ENCODE results near the gene GPC5. TPM values are rescaled to one million over a fixed set of nuclear protein-coding genes. Genes with fewer than 3 reads are reported as not detected.
"Not testable (repeated sequence)": the region's sequence is repeated elsewhere in the genome, so short reads cannot be mapped to it uniquely, and the experiment has no call there.

The GPC5 gene
- polyA plus RNA-seq, 2 donors: not detected

GRCh38 chr13:92682832-92683517, 1284.6 kb downstream of the GPC5 start:
- WGBS, 2 donors: 64 to 67% methylated on average over 5 of the region's 5 CpGs

GRCh38 chr13:92694047-92694446, 1295.6 kb downstream of the GPC5 start:
- no peak overlapping the region for H3K4me3 ChIP-seq (ENCODE audit: low read depth in 1 of 2, low read length in 2 of 2)
- H3K9me3 ChIP-seq (ENCODE audit: control insufficient read depth in 2 of 2, insufficient read depth in 1 of 2, low read depth in 1 of 2, low read length in 1 of 2): peaks cover 0 to 3% of the 10 kb centered on the region in 2 donors
- H3K27me3 ChIP-seq (ENCODE audit: control insufficient read depth in 1 of 2, insufficient read depth in 2 of 2, low read length in 2 of 2): no peaks in the 10 kb centered on the region
- no peaks in the 10 kb centered on the region for H3K4me1 ChIP-seq (ENCODE audit: control insufficient read depth in 2 of 2, insufficient read depth in 2 of 2, low read length in 1 of 2)
- H3K36me3 ChIP-seq (ENCODE audit: control insufficient read depth in 2 of 2, insufficient read depth in 2 of 2, low read length in 1 of 2): no peaks in the 10 kb centered on the region
- no peak overlapping the region for H3K27ac ChIP-seq (ENCODE audit: low read depth in 2 of 2, low read length in 1 of 2)

More at GRCh38 chr13:92682832-92683517, 1284.6 kb downstream of the GPC5 start:
- Histone ChIP-seq H3K27ac (ENCODE audit: low read depth in 2 of 2, low read length in 1 of 2) (no peak overlapping the region), H3K36me3 (ENCODE audit: control insufficient read depth in 2 of 2, insufficient read depth in 2 of 2, low read length in 1 of 2) (no peaks in the 10 kb centered on the region), H3K27me3 (ENCODE audit: control insufficient read depth in 1 of 2, insufficient read depth in 2 of 2, low read length in 2 of 2) (no peaks in the 10 kb centered on the region), H3K9me3 (ENCODE audit: control insufficient read depth in 2 of 2, insufficient read depth in 1 of 2, low read depth in 1 of 2, low read length in 1 of 2) (no peaks in the 10 kb centered on the region), H3K4me3 (ENCODE audit: low read depth in 1 of 2, low read length in 2 of 2) (no peak overlapping the region), H3K4me1 (ENCODE audit: control insufficient read depth in 2 of 2, insufficient read depth in 2 of 2, low read length in 1 of 2) (no peaks in the 10 kb centered on the region)

- H3K9me3 ChIP-seq (ENCODE audit: control insufficient read depth in 2 of 2, insufficient read depth in 1 of 2, low read depth in 1 of 2, low read length in 1 of 2); H3K4me1 ChIP-seq (ENCODE audit: control insufficient read depth in 2 of 2, insufficient read depth in 2 of 2, low read length in 1 of 2); H3K4me3 ChIP-seq (ENCODE audit: low read depth in 1 of 2, low read length in 2 of 2); H3K36me3 ChIP-seq (ENCODE audit: control insufficient read depth in 2 of 2, insufficient read depth in 2 of 2, low read length in 1 of 2); H3K27ac ChIP-seq (ENCODE audit: low read depth in 2 of 2, low read length in 1 of 2); H3K27me3 ChIP-seq (ENCODE audit: control insufficient read depth in 1 of 2, insufficient read depth in 2 of 2, low read length in 2 of 2): not testable (repeated sequence)
- WGBS, 2 donors: 83 to 87% methylated on average over 4 of the region's 4 CpGs
Measured at GRCh38 chr13:92695827-92696226, 1297.4 kb downstream of the GPC5 start.

GRCh38 chr13:92716749-92717148, 1318.3 kb downstream of the GPC5 start:
- no peaks in the 10 kb centered on the region for H3K4me1 ChIP-seq (ENCODE audit: control insufficient read depth in 2 of 2, insufficient read depth in 2 of 2, low read length in 1 of 2)
- H3K9me3 ChIP-seq (ENCODE audit: control insufficient read depth in 2 of 2, insufficient read depth in 1 of 2, low read depth in 1 of 2, low read length in 1 of 2): no peaks in the 10 kb centered on the region
- no peaks in the 10 kb centered on the region for H3K27me3 ChIP-seq (ENCODE audit: control insufficient read depth in 1 of 2, insufficient read depth in 2 of 2, low read length in 2 of 2)
- 48 to 65% methylated on average over 6 of the region's 6 CpGs for WGBS, 2 donors
- no peak overlapping the region for H3K4me3 ChIP-seq (ENCODE audit: low read depth in 1 of 2, low read length in 2 of 2)
- H3K27ac ChIP-seq (ENCODE audit: low read depth in 2 of 2, low read length in 1 of 2): no peak overlapping the region
- H3K36me3 ChIP-seq (ENCODE audit: control insufficient read depth in 2 of 2, insufficient read depth in 2 of 2, low read length in 1 of 2): no peaks in the 10 kb centered on the region

- Histone ChIP-seq H3K36me3 (ENCODE audit: control insufficient read depth in 2 of 2, insufficient read depth in 2 of 2, low read length in 1 of 2) (no peaks in the 10 kb centered on the region), H3K9me3 (ENCODE audit: control insufficient read depth in 2 of 2, insufficient read depth in 1 of 2, low read depth in 1 of 2, low read length in 1 of 2) (no peaks in the 10 kb centered on the region), H3K4me3 (ENCODE audit: low read depth in 1 of 2, low read length in 2 of 2) (no peak overlapping the region), H3K4me1 (ENCODE audit: control insufficient read depth in 2 of 2, insufficient read depth in 2 of 2, low read length in 1 of 2) (no peaks in the 10 kb centered on the region), H3K27me3 (ENCODE audit: control insufficient read depth in 1 of 2, insufficient read depth in 2 of 2, low read length in 2 of 2) (no peaks in the 10 kb centered on the region), H3K27ac (ENCODE audit: low read depth in 2 of 2, low read length in 1 of 2) (no peak overlapping the region)
- 91 to 97% methylated on average over 2 of the region's 2 CpGs for WGBS, 2 donors
Measured at GRCh38 chr13:92717857-92718256, 1319.4 kb downstream of the GPC5 start.

GRCh38 chr13:92719868-92720267, 1321.4 kb downstream of the GPC5 start:
- Histone ChIP-seq H3K4me3 (ENCODE audit: low read depth in 1 of 2, low read length in 2 of 2) (no peak overlapping the region), H3K27me3 (ENCODE audit: control insufficient read depth in 1 of 2, insufficient read depth in 2 of 2, low read length in 2 of 2) (no peaks in the 10 kb centered on the region), H3K4me1 (ENCODE audit: control insufficient read depth in 2 of 2, insufficient read depth in 2 of 2, low read length in 1 of 2) (no peaks in the 10 kb centered on the region), H3K27ac (ENCODE audit: low read depth in 2 of 2, low read length in 1 of 2) (no peak overlapping the region), H3K36me3 (ENCODE audit: control insufficient read depth in 2 of 2, insufficient read depth in 2 of 2, low read length in 1 of 2) (no peaks in the 10 kb centered on the region), H3K9me3 (ENCODE audit: control insufficient read depth in 2 of 2, insufficient read depth in 1 of 2, low read depth in 1 of 2, low read length in 1 of 2) (no peaks in the 10 kb centered on the region)

- no peak overlapping the region for H3K27ac ChIP-seq (ENCODE audit: low read depth in 2 of 2, low read length in 1 of 2)
- no peaks in the 10 kb centered on the region for H3K27me3 ChIP-seq (ENCODE audit: control insufficient read depth in 1 of 2, insufficient read depth in 2 of 2, low read length in 2 of 2)
- no peaks in the 10 kb centered on the region for H3K4me1 ChIP-seq (ENCODE audit: control insufficient read depth in 2 of 2, insufficient read depth in 2 of 2, low read length in 1 of 2)
Measured at GRCh38 chr13:92721620-92722019, 1323.2 kb downstream of the GPC5 start.

GRCh38 chr13:92727118-92727517, 1328.7 kb downstream of the GPC5 start:
- no peaks in the 10 kb centered on the region for H3K27me3 ChIP-seq (ENCODE audit: control insufficient read depth in 1 of 2, insufficient read depth in 2 of 2, low read length in 2 of 2)
- 62 to 72% methylated on average over 3 of the region's 3 CpGs for WGBS, 2 donors
- H3K9me3 ChIP-seq (ENCODE audit: control insufficient read depth in 2 of 2, insufficient read depth in 1 of 2, low read depth in 1 of 2, low read length in 1 of 2): no peaks in the 10 kb centered on the region
- no peaks in the 10 kb centered on the region for H3K36me3 ChIP-seq (ENCODE audit: control insufficient read depth in 2 of 2, insufficient read depth in 2 of 2, low read length in 1 of 2)
- no peaks in the 10 kb centered on the region for H3K4me1 ChIP-seq (ENCODE audit: control insufficient read depth in 2 of 2, insufficient read depth in 2 of 2, low read length in 1 of 2)
- no peak overlapping the region for H3K27ac ChIP-seq (ENCODE audit: low read depth in 2 of 2, low read length in 1 of 2)
- H3K4me3 ChIP-seq (ENCODE audit: low read depth in 1 of 2, low read length in 2 of 2): no peak overlapping the region

More at GRCh38 chr13:92721620-92722019, 1323.2 kb downstream of the GPC5 start:
- Histone ChIP-seq H3K36me3 (ENCODE audit: control insufficient read depth in 2 of 2, insufficient read depth in 2 of 2, low read length in 1 of 2) (no peaks in the 10 kb centered on the region), H3K4me3 (ENCODE audit: low read depth in 1 of 2, low read length in 2 of 2) (no peak overlapping the region), H3K9me3 (ENCODE audit: control insufficient read depth in 2 of 2, insufficient read depth in 1 of 2, low read depth in 1 of 2, low read length in 1 of 2) (no peaks in the 10 kb centered on the region)

GRCh38 chr13:92734068-92734467, 1335.6 kb downstream of the GPC5 start:
- H3K27me3 ChIP-seq (ENCODE audit: control insufficient read depth in 1 of 2, insufficient read depth in 2 of 2, low read length in 2 of 2): no peaks in the 10 kb centered on the region
- no peak overlapping the region for H3K27ac ChIP-seq (ENCODE audit: low read depth in 2 of 2, low read length in 1 of 2)
- 68 to 71% methylated on average over 1 of the region's 1 CpG for WGBS, 2 donors
- no peaks in the 10 kb centered on the region for H3K4me1 ChIP-seq (ENCODE audit: control insufficient read depth in 2 of 2, insufficient read depth in 2 of 2, low read length in 1 of 2)
- no peak overlapping the region for H3K4me3 ChIP-seq (ENCODE audit: low read depth in 1 of 2, low read length in 2 of 2)
- H3K9me3 ChIP-seq (ENCODE audit: control insufficient read depth in 2 of 2, insufficient read depth in 1 of 2, low read depth in 1 of 2, low read length in 1 of 2): no peaks in the 10 kb centered on the region
- no peaks in the 10 kb centered on the region for H3K36me3 ChIP-seq (ENCODE audit: control insufficient read depth in 2 of 2, insufficient read depth in 2 of 2, low read length in 1 of 2)

GRCh38 chr13:92734545-92734944, 1336.1 kb downstream of the GPC5 start:
- Histone ChIP-seq H3K9me3 (ENCODE audit: control insufficient read depth in 2 of 2, insufficient read depth in 1 of 2, low read depth in 1 of 2, low read length in 1 of 2) (no peaks in the 10 kb centered on the region), H3K36me3 (ENCODE audit: control insufficient read depth in 2 of 2, insufficient read depth in 2 of 2, low read length in 1 of 2) (no peaks in the 10 kb centered on the region), H3K4me3 (ENCODE audit: low read depth in 1 of 2, low read length in 2 of 2) (no peak overlapping the region), H3K4me1 (ENCODE audit: control insufficient read depth in 2 of 2, insufficient read depth in 2 of 2, low read length in 1 of 2) (no peaks in the 10 kb centered on the region), H3K27ac (ENCODE audit: low read depth in 2 of 2, low read length in 1 of 2) (no peak overlapping the region), H3K27me3 (ENCODE audit: control insufficient read depth in 1 of 2, insufficient read depth in 2 of 2, low read length in 2 of 2) (no peaks in the 10 kb centered on the region)
- 79 to 87% methylated on average over 1 of the region's 1 CpG for WGBS, 2 donors

Data from esophagus (tissue), 2 donors.